Mesodermal cell (in vitro differentiated cells): ENCODE measurements around the gene PRXL2B.

ENCODE experiments used
- H3K27ac ChIP-seq: 2 replicates; pipeline ENCODE4 v1.7.0; 2013; ENCODE audit warnings: mild to moderate bottlenecking, low read depth, low read length, moderate library complexity; ENCODE audit not compliant: severe bottlenecking
- H3K36me3 ChIP-seq: 2 replicates; pipeline ENCODE4 v1.7.1; 2013; ENCODE audit warnings: mild to moderate bottlenecking, low read length, moderate library complexity; ENCODE audit not compliant: control insufficient read depth, insufficient read depth
- H3K4me1 ChIP-seq: one replicate; pipeline ENCODE4 v1.7.1; 2013; ENCODE audit warnings: mild to moderate bottlenecking, low read length; ENCODE audit not compliant: insufficient read depth, control insufficient read depth, poor library complexity, severe bottlenecking
- H3K4me3 ChIP-seq: 2 replicates; pipeline ENCODE4 v1.7.0; 2013; ENCODE audit warnings: low read length, control low read depth, mild to moderate bottlenecking; ENCODE audit not compliant: insufficient read depth, poor library complexity, severe bottlenecking; ENCODE audit errors: extremely low read depth
- H3K9me3 ChIP-seq: 2 replicates; pipeline ENCODE4 v1.7.1; 2013; ENCODE audit warnings: mild to moderate bottlenecking, low read length, moderate library complexity; ENCODE audit not compliant: control insufficient read depth
- WGBS, 2 experiments: methylation state at CpG; one replicate each; pipeline ENCODE4 v1.1.5; 2013; ENCODE audit warnings: missing lambda C conversion rate in 2 of 2; ENCODE audit not compliant: insufficient coverage in 2 of 2; 5-methylcytosine and 5-hydroxymethylcytosine counted together

The PRXL2B gene

DNA sequence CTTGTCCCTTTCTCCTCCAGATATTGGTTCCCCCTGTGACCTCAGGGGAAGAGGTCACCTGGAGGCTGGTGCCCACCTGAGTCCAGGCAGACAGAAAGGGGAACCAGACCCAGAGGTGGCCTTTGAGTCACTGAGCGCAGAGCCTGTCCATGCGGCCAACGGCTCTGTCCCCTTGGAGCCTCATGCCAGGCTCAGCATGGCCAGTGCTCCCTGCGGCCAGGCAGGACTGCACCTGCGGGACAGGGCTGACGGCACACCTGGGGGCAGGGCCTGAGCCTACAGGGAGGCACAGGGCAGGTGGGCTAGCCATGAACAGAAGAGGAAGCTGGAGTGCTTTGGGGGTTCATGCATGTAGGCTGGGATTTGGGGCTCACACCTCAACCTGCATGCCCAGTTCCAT is 27.7 kb upstream of the PRXL2B start:
- Histone ChIP-seq H3K36me3 (no peaks in the 10 kb centered on the region), H3K4me1 (peaks cover 2% of the 10 kb centered on the region), H3K9me3 (no peaks in the 10 kb centered on the region), H3K27ac (no peak overlapping the region), H3K4me3 (no peak overlapping the region)
- 99 to 100% methylated on average over 4 to 6 of the region's 6 CpGs for WGBS, 2 experiments

DNA sequence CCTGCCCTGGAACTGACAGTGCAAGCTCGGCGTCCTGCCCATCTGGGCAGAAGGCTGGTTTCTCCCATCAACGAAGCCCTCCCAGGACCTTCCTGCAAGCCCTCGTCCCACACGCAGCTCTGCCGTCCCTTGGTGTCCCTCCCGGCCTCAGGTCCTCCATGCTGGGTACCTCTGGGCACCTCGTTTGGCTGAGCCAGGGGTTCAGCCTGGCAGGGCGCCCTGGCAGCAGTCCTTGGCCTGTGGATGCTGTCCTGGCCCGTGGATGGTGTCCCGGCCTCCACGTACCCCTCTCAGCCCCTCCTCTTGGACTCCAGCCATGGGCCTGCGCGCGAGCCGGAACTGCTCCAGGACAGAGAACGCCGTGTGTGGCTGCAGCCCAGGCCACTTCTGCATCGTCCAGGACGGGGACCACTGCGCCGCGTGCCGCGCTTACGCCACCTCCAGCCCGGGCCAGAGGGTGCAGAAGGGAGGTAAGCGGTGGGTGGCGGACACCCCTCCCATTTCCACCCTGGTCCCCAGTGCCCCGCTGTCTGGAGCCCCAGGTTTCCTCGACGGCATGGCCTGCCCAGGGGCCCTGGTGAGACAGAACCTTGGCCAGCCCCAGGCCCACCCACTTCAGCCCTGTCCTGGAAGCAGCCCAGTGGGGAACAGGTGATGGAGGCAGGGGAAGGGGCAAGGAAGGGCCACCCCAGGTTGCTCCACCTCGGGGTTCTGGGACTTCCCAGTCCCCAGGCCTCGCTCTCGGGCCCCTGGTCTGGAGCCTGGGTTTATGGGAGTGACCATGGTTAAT is 26.9 kb upstream of the PRXL2B start:
- H3K4me1 ChIP-seq = peaks cover 2% of the 10 kb centered on the region
- no peak overlapping the region for H3K4me3 ChIP-seq
- no peaks in the 10 kb centered on the region for H3K36me3 ChIP-seq
- H3K9me3 ChIP-seq = no peaks in the 10 kb centered on the region
- H3K27ac ChIP-seq = no peak overlapping the region
- WGBS, 2 experiments = 88 to 92% methylated on average over 26 to 29 of the region's 35 CpGs

DNA sequence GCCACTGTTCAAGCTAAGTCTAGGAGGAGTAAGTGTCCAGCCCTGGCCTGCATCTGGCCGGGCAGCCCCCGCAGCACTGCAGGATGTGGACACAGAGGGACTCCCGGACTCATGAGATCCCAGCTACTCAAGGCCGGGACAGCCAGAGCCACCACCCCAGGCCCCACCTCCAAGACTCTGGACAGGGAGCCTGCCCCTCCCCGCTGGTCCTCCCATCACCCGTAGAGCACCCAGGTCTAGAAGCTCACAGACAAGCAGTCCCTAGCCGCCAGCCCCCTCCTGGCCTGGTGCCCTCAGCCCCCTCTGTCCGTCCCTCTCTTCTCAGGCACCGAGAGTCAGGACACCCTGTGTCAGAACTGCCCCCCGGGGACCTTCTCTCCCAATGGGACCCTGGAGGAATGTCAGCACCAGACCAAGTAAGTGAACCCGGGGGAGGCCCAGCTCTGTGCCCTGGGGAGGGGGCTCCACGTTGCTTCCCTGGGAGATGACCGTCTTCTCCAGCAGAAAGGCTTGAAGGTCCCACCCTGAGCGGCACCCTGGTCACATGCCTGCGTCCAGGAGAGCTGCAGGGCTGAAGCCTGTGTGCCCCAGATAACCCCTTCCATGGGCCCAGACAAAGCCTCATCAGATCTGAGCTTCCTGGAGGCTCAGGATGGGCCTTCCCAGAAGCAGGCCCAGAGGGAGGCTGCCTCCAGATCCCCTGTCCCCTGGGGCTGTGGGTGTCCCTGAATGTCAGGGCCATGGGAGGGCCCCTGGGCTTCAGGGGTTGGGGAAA is 26.1 kb upstream of the PRXL2B start:
- Histone ChIP-seq H3K27ac (no peak overlapping the region), H3K9me3 (no peaks in the 10 kb centered on the region), H3K36me3 (no peaks in the 10 kb centered on the region), H3K4me1 (peaks cover 2% of the 10 kb centered on the region), H3K4me3 (no peak overlapping the region)
- 90 to 94% methylated on average over 13 to 15 of the region's 15 CpGs for WGBS, 2 experiments

DNA sequence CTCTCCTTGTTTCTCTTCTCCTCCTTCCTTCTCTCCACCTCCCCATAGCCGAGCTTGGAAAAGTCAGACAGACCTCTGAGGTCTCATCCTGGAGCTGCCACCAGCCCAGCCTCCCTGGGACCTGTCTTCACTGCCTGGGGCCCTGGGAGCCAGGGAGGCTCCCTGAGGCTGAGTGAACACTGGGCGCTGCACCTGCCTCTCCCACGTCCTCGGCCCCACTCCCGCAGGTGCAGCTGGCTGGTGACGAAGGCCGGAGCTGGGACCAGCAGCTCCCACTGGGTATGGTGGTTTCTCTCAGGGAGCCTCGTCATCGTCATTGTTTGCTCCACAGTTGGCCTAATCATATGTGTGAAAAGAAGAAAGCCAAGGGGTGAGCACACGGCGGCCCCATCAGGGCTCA is 25.1 kb upstream of the PRXL2B start:
- Histone ChIP-seq H3K36me3 (no peaks in the 10 kb centered on the region), H3K27ac (no peak overlapping the region), H3K4me1 (peaks cover 7% of the 10 kb centered on the region), H3K4me3 (no peak overlapping the region), H3K9me3 (no peaks in the 10 kb centered on the region)
- WGBS, 2 experiments = 87 to 93% methylated on average over 11 of the region's 11 CpGs

DNA sequence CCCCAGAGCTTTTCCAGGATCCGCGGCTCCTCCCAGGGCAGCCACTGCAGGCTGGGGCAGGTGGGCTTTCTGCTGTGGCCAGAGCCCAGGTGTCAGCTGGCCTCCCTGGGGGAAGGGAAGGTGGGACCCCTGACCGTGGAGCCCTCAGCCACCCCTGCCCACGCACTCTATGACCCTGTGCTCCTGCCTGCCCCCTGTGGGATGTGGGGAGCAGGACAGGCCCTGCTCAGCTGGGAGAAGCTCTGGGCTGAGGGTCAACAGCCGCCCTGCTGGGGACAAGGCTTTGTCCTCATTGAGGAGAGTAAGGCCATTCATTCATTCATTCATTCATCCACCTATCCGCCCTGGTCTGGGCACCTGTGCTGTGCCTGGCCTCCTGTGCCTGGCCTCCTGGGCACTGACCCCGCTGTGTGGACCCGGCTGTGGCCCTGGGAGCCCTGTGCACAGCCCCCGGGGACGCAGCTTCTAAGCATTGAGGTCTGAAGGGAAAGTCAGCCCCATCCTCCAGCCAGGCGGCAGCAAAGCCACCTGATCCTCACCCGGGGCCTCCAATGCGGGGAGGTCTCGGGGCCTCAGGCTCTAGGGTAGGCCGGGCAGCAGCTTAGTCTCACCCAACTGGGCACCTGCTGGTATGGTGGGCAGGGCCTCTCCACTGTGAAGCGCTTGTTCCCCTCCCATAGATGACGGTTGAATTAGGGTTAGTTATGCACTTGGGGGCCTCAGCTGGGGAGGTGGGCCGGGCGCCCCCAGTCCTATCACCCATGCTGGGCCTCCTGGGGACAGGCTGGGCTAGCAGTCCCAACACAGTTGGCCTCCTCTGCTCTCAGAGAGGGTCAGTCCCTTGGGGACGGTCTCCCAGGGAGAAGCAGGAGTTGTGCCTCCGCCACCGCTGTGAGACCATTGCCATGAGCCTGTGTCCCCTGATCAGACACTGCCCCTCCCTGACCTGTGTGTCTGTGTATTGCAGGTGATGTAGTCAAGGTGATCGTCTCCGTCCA is 24.4 kb upstream of the PRXL2B start:
- WGBS, 2 experiments = 92 to 95% methylated on average over 19 to 20 of the region's 24 CpGs

DNA sequence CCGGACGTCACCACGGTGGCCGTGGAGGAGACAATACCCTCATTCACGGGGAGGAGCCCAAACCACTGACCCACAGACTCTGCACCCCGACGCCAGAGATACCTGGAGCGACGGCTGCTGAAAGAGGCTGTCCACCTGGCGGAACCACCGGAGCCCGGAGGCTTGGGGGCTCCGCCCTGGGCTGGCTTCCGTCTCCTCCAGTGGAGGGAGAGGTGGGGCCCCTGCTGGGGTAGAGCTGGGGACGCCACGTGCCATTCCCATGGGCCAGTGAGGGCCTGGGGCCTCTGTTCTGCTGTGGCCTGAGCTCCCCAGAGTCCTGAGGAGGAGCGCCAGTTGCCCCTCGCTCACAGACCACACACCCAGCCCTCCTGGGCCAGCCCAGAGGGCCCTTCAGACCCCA is 23.4 kb upstream of the PRXL2B start:
- Histone ChIP-seq H3K4me1 (peaks cover 5% of the 10 kb centered on the region), H3K4me3 (no peak overlapping the region), H3K27ac (no peak overlapping the region), H3K36me3 (no peaks in the 10 kb centered on the region), H3K9me3 (no peaks in the 10 kb centered on the region)
- 88 to 92% methylated on average over 10 to 16 of the region's 18 CpGs for WGBS, 2 experiments

More for the DNA sequence above, 24.4 kb upstream of the PRXL2B start:
- no peaks in the 10 kb centered on the region for H3K36me3 ChIP-seq
- H3K9me3 ChIP-seq = no peaks in the 10 kb centered on the region
- no peak overlapping the region for H3K4me3 ChIP-seq
- H3K27ac ChIP-seq = no peak overlapping the region
- H3K4me1 ChIP-seq = peaks cover 5% of the 10 kb centered on the region

DNA sequence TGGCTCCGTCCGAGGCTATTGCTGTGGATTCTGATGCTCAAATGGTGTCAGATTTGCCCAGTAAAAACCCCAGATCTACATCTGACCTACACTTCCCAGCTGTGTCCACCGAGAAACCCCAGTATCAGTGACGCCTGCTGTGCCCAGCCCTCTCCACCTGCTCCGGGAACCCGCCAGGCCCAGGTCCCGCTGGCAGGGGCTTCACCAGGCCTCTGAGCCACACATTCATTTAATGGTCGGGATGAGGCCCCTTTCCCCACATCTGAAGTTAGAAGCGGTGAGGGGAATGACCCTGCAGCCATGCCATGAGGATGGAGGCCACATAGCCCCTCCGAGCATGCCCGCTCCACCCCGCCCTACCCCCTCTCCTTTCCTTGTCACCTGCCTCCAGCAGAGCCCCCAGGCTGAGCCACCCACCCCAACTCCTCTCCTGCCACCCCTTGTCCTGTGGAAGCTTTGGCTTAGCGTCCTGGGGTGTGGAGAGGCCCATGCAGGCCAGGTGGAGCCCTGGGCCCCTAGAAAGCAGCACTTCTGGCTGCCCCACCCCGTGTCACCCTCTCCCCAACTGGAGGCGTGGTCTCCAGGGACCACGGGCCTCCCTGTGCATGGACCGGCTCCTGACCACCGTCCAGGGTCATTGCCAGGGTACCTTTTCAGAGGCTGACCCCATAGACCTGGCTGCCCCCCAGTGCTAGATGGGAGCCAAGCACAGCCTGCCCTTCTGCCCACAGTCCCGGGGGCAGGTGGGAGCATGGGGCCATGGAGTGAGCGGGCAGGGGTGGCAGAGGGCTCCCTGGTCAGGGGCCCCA is 22.4 kb upstream of the PRXL2B start:
- Histone ChIP-seq H3K4me1 (peaks cover 5% of the 10 kb centered on the region), H3K27ac (no peak overlapping the region), H3K9me3 (no peaks in the 10 kb centered on the region), H3K36me3 (no peaks in the 10 kb centered on the region), H3K4me3 (no peak overlapping the region)
- WGBS, 2 experiments = 85 to 92% methylated on average over 13 to 17 of the region's 20 CpGs

DNA sequence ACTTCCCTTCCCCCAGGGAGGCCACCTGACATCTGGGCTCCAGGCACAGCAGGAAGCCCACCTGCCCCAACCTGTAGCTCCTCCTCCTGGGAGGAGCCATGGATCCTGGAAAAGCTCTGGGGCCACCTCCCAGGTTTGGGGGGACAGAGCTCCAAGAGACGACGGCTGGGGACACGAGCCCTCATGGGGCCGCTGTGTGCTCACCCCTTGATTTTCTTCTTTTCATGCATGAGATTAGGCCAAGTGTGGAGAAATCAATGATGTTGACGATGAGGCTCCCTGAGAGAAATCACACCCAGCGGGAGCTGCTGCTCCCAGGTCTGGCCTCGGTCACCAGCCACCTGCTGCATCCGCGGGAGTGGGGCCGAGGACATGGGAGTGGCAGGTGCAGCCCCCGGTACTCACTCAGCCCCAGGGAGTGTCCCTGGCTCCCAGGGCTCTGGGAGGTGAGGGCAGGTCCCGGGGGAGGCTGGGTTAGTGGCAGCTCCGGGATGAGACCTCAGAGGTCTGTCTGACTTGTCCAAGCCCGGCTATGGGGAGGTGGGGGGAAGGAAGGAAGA is 21.7 kb upstream of the PRXL2B start:
- H3K4me3 ChIP-seq = no peak overlapping the region
- H3K4me1 ChIP-seq = peaks cover 5% of the 10 kb centered on the region
- 76 to 84% methylated on average over 11 to 13 of the region's 14 CpGs for WGBS, 2 experiments
- H3K36me3 ChIP-seq = no peaks in the 10 kb centered on the region
- no peak overlapping the region for H3K27ac ChIP-seq
- H3K9me3 ChIP-seq = no peaks in the 10 kb centered on the region

DNA sequence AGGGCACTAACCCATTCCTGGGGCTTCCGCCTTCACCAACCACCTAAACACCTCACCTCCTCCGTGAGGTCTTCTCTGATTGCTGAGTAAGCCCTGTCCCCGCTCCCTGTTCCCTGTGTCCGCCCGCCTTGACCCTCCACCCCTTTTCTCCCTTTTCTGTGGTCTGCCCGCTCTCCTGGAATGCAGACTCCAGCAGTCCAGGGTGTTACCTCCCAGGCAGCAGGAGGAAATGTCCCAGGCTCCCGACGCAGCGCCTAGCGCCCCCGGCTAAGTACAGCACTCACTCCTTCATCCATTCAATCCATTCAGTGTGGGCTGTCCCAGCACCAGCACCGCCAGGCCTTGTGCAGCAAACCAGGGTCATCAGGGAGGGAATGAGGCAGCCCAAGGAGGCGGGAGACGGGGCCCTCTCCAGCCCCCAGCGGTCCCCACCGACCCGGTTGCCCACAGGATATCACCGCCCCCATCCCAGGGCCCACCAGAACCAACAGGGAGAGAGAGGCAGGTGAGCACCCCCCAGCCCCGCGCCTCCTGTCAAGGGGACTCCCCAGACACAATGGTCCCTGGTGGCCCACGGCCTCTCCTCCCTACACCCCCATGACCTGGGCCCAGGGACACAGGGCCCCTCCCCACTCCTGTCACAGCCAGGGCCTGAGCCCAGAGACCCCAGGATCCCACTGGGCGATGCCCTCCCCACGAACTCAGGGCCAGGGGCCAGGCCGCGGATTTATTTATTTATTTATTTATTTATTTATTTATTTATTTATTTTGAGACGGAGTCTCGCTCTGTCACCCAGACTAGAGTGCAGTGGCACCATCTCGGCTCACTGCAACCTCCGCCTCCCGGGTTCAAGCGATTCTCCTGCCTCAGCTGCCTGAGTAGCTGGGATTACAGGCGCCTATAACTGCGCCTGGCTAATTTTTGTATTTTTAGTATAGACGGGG is 20.2 kb upstream of the PRXL2B start:
- Histone ChIP-seq H3K4me1 (peaks cover 5% of the 10 kb centered on the region), H3K4me3 (no peak overlapping the region), H3K9me3 (no peaks in the 10 kb centered on the region), H3K27ac (no peak overlapping the region), H3K36me3 (no peaks in the 10 kb centered on the region)
- WGBS, 2 experiments = 90 to 93% methylated on average over 22 to 30 of the region's 34 CpGs
